Inferior parietal cortex (tissue), 1 donor: ENCODE measurements around the gene R3HDM4.

Experiments used
- DNase-seq: peaks from one replicate; pipeline ENCODE4 v3.0.0-alpha.2; 2016; ENCODE audit errors: extremely low spot score

R3HDM4 gene

GRCh38 chr19:947090-947706 lies 34.2 kb upstream of the R3HDM4 start:
- DNase-seq, result no peak

- no peak for DNase-seq
Observed at GRCh38 chr19:945401-946252, 32.6 kb upstream of the R3HDM4 start.

- DNase-seq, result no peak
Observed at GRCh38 chr19:944663-945241, 31.7 kb upstream of the R3HDM4 start.

- no peak for DNase-seq
Observed at GRCh38 chr19:944171-944567, 31.1 kb upstream of the R3HDM4 start.

- no peak for DNase-seq
Observed at GRCh38 chr19:943551-944170, 30.6 kb upstream of the R3HDM4 start.

GRCh38 chr19:942133-942645 lies 29.2 kb upstream of the R3HDM4 start:
- no peak for DNase-seq

- no peak for DNase-seq
Observed at GRCh38 chr19:941292-942132, 28.5 kb upstream of the R3HDM4 start.

GRCh38 chr19:940591-941291 lies 27.7 kb upstream of the R3HDM4 start:
- DNase-seq, result no peak

GRCh38 chr19:939922-940321 lies 26.9 kb upstream of the R3HDM4 start:
- DNase-seq, result no peak

- DNase-seq, result no peak
Observed at GRCh38 chr19:939439-939838, 26.4 kb upstream of the R3HDM4 start.

- no peak for DNase-seq
Observed at GRCh38 chr19:938233-938923, 25.4 kb upstream of the R3HDM4 start.

GRCh38 chr19:937259-937694 lies 24.3 kb upstream of the R3HDM4 start:
- DNase-seq, result no peak

- no peak for DNase-seq
Observed at GRCh38 chr19:936175-936546, 23.1 kb upstream of the R3HDM4 start.

- DNase-seq, result no peak
Observed at GRCh38 chr19:934865-935479, 22.0 kb upstream of the R3HDM4 start.

- DNase-seq, result no peak
Observed at GRCh38 chr19:934197-934840, 21.3 kb upstream of the R3HDM4 start.

GRCh38 chr19:933553-933882 lies 20.5 kb upstream of the R3HDM4 start:
- DNase-seq, result no peak

- no peak for DNase-seq
Observed at GRCh38 chr19:932648-933552, 19.9 kb upstream of the R3HDM4 start.
